Measurements from ENCODE around the gene ARHGEF17.

Gene ARHGEF17

DNA sequence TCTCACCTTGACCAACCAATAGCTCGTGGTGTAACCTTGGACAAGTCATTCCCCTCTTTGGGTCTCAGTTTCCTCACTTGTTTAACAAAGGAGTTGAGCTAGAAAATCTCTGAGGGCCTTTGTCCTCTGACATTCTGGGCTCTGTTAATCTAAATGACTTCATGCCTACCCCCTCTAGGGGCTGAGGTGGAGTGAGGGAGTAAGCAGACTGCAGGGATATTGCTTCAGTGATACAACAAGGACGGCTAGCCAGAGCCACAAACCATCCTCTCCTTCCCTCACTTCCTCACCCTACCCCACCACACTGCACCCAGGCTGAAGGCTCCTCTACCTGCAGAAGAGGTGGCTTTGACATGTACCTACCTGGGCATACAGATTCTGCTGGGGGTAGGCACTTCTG lies 103.0 kb downstream of the ARHGEF17 start:
- no peak overlapping the region for H3K4me2 ChIP-seq (ENCODE audit: low read length)

GRCh38 chr11:73412308-73412707 lies 104.2 kb downstream of the ARHGEF17 start:
- Histone ChIP-seq H3K27me3 (ENCODE audit: control insufficient read depth, low read length) (no peaks in the 10 kb centered on the region), H4K20me1 (ENCODE audit: control insufficient read depth, insufficient read depth, low read depth, low read length) (no peaks in the 10 kb centered on the region; the same call in 1 of the 2 replicates), H3K4me3 (ENCODE audit: low read length) (no peak overlapping the region), H3K79me2 (ENCODE audit: control insufficient read depth, low read length) (no peaks in the 10 kb centered on the region), H3K9me3 (ENCODE audit: control insufficient read depth, insufficient read depth, low read length) (no peaks in the 10 kb centered on the region), H3K27ac (ENCODE audit: low read depth, low read length) (no peak overlapping the region), H3K4me1 (ENCODE audit: control insufficient read depth, low read length) (no peaks in the 10 kb centered on the region), H3F3A (ENCODE audit: control insufficient read depth, insufficient read depth) (no peaks in the 10 kb centered on the region), H3K9me2 (replicated peaks; ENCODE audit: control insufficient read depth, low read length) (no peaks in the 10 kb centered on the region), H3K36me3 (ENCODE audit: control insufficient read depth, low read length) (peaks cover 21% of the 10 kb centered on the region), H3K4me2 (ENCODE audit: low read length) (no peak overlapping the region)
- TF ChIP-seq EZH2phosphoT487 (IDR thresholded peaks at IDR 0.05; ENCODE audit: borderline replicate concordance, low read length): no peak
- no peak for TF ChIP-seq CTCF (IDR thresholded peaks at IDR 0.05; ENCODE audit: low read depth, low read length, poor library complexity, severe bottlenecking)

More for the DNA sequence above, 103.0 kb downstream of the ARHGEF17 start:
- no peaks in the 10 kb centered on the region for H3K4me1 ChIP-seq (ENCODE audit: control insufficient read depth, low read length)
- no peak overlapping the region for H3K4me3 ChIP-seq (ENCODE audit: low read length)
- H3K79me2 ChIP-seq (ENCODE audit: control insufficient read depth, low read length): no peaks in the 10 kb centered on the region
- TF ChIP-seq EZH2phosphoT487 (IDR thresholded peaks at IDR 0.05; ENCODE audit: borderline replicate concordance, low read length): no peak
- TF ChIP-seq CTCF (IDR thresholded peaks at IDR 0.05; ENCODE audit: low read depth, low read length, poor library complexity, severe bottlenecking): no peak
- peaks cover 28% of the 10 kb centered on the region for H3K36me3 ChIP-seq (ENCODE audit: control insufficient read depth, low read length)
- H3F3A ChIP-seq (ENCODE audit: control insufficient read depth, insufficient read depth): no peaks in the 10 kb centered on the region; the same call in 1 of the 2 replicates
- no peak overlapping the region for H3K27ac ChIP-seq (ENCODE audit: low read depth, low read length)
- H4K20me1 ChIP-seq (ENCODE audit: control insufficient read depth, insufficient read depth, low read depth, low read length): no peaks in the 10 kb centered on the region; the same call in 1 of the 2 replicates
- H3K9me3 ChIP-seq (ENCODE audit: control insufficient read depth, insufficient read depth, low read length): no peaks in the 10 kb centered on the region
- no peaks in the 10 kb centered on the region for H3K9me2 ChIP-seq (replicated peaks; ENCODE audit: control insufficient read depth, low read length)
- H3K27me3 ChIP-seq (ENCODE audit: control insufficient read depth, low read length): no peaks in the 10 kb centered on the region

- Histone ChIP-seq H3K9me3 (ENCODE audit: control insufficient read depth, insufficient read depth, low read length) (no peaks in the 10 kb centered on the region), H3K27me3 (ENCODE audit: control insufficient read depth, low read length) (no peaks in the 10 kb centered on the region), H3F3A (ENCODE audit: control insufficient read depth, insufficient read depth) (no peaks in the 10 kb centered on the region), H3K4me3 (ENCODE audit: low read length) (no peak overlapping the region), H3K27ac (ENCODE audit: low read depth, low read length) (no peak overlapping the region), H3K36me3 (ENCODE audit: control insufficient read depth, low read length) (peaks cover 22% of the 10 kb centered on the region), H3K79me2 (ENCODE audit: control insufficient read depth, low read length) (no peaks in the 10 kb centered on the region), H3K9me2 (replicated peaks; ENCODE audit: control insufficient read depth, low read length) (no peaks in the 10 kb centered on the region), H4K20me1 (ENCODE audit: control insufficient read depth, insufficient read depth, low read depth, low read length) (no peaks in the 10 kb centered on the region; the same call in 1 of the 2 replicates), H3K4me1 (ENCODE audit: control insufficient read depth, low read length) (no peaks in the 10 kb centered on the region), H3K4me2 (ENCODE audit: low read length) (no peak overlapping the region)
- TF ChIP-seq EZH2phosphoT487 (IDR thresholded peaks at IDR 0.05; ENCODE audit: borderline replicate concordance, low read length) (no peak), CTCF (IDR thresholded peaks at IDR 0.05; ENCODE audit: low read depth, low read length, poor library complexity, severe bottlenecking) (no peak)
These were observed 105.2 kb downstream of the ARHGEF17 start for GRCh38 chr11:73413256-73413655.
